Fibroblast of villous mesenchyme (primary cell): ENCODE measurements around the gene SLC17A7. TPM values are rescaled to one million over a fixed set of nuclear protein-coding genes. Genes with fewer than 3 reads are reported as not detected.

Source experiments
- DNase-seq: peaks from one replicate; pipeline ENCODE4 v3.0.0-alpha.2; 2010; ENCODE audit warnings: low read depth
- H3K4me3 ChIP-seq: 2 replicates; pipeline ENCODE4 v1.5.1; 2011; ENCODE audit warnings: low read depth, mild to moderate bottlenecking, low read length
- CTCF ChIP-seq: IDR thresholded peaks from 2 replicates; pipeline ENCODE4 v1.5.1; 2012; ENCODE audit warnings: low read depth, mild to moderate bottlenecking, low read length; ENCODE audit not compliant: insufficient read depth
- total RNA-seq: library from RNA; depleted of rRNA; stranded (reverse); fragments of >200 nt; gene quantifications from 2 replicates; pipeline ENCODE4 v1.2.3, GENCODE V29; 2012

SLC17A7 gene
- total RNA-seq, 1 donor = not detected

- DNase-seq = no peak
- TF ChIP-seq CTCF = no peak
- no peak overlapping the region for H3K4me3 ChIP-seq
Observed at GRCh38 chr19:49438261-49438660, 3.1 kb downstream of the SLC17A7 start.

- DNase-seq = no peak
- H3K4me3 ChIP-seq = no peak overlapping the region
- TF ChIP-seq CTCF = no peak
Observed at GRCh38 chr19:49437231-49437630, 4.1 kb downstream of the SLC17A7 start.

GRCh38 chr19:49436381-49437017 lies 4.8 kb downstream of the SLC17A7 start:
- no peak for TF ChIP-seq CTCF
- DNase-seq = no peak

GRCh38 chr19:49435670-49436069 lies 5.7 kb downstream of the SLC17A7 start:
- DNase-seq = no peak
- no peak for TF ChIP-seq CTCF
- H3K4me3 ChIP-seq = no peak overlapping the region

More at GRCh38 chr19:49436381-49437017, 4.8 kb downstream of the SLC17A7 start:
- no peak overlapping the region for H3K4me3 ChIP-seq

GRCh38 chr19:49434907-49435583 lies 6.3 kb downstream of the SLC17A7 start:
- no peak for DNase-seq
- no peak for TF ChIP-seq CTCF
- no peak overlapping the region for H3K4me3 ChIP-seq

- TF ChIP-seq CTCF = no peak
- no peak for DNase-seq
Observed at GRCh38 chr19:49433240-49433901, 8.0 kb downstream of the SLC17A7 start.

More at GRCh38 chr19:49433240-49433901, 8.0 kb downstream of the SLC17A7 start:
- no peak overlapping the region for H3K4me3 ChIP-seq
